LNCAP (cell line): ENCODE measurements around the gene SOS1.

Experiments used
- TF ChIP-seq, protein P1 (sequence below): fragments of 450-650 bp; IDR thresholded peaks from 2 replicates; pipeline ENCODE4 v1.5.1; 2017; ENCODE audit warnings: mild to moderate bottlenecking

SOS1 gene

DNA sequence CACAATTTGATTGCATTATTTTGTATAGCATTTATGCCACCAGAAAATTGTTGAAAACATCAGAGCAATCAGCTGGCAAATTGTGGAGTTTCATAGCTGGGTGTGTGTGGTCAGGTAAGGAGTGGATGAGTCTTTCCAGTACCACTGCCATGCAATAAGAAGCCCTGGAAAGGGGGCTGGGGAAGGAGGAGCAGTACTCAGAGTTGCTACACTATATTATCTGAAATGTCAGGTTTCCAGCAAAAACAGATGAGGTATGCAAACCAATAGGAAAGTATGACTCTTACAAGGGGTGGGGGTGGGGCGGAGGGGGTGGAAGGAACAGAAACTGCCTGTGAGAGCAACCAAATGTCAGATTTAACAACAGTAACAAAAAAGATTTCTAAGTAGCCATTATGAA is 112.2 kb downstream of the SOS1 start:
- TF ChIP-seq, protein P1, sequence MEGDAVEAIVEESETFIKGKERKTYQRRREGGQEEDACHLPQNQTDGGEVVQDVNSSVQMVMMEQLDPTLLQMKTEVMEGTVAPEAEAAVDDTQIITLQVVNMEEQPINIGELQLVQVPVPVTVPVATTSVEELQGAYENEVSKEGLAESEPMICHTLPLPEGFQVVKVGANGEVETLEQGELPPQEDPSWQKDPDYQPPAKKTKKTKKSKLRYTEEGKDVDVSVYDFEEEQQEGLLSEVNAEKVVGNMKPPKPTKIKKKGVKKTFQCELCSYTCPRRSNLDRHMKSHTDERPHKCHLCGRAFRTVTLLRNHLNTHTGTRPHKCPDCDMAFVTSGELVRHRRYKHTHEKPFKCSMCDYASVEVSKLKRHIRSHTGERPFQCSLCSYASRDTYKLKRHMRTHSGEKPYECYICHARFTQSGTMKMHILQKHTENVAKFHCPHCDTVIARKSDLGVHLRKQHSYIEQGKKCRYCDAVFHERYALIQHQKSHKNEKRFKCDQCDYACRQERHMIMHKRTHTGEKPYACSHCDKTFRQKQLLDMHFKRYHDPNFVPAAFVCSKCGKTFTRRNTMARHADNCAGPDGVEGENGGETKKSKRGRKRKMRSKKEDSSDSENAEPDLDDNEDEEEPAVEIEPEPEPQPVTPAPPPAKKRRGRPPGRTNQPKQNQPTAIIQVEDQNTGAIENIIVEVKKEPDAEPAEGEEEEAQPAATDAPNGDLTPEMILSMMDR = no peak

DNA sequence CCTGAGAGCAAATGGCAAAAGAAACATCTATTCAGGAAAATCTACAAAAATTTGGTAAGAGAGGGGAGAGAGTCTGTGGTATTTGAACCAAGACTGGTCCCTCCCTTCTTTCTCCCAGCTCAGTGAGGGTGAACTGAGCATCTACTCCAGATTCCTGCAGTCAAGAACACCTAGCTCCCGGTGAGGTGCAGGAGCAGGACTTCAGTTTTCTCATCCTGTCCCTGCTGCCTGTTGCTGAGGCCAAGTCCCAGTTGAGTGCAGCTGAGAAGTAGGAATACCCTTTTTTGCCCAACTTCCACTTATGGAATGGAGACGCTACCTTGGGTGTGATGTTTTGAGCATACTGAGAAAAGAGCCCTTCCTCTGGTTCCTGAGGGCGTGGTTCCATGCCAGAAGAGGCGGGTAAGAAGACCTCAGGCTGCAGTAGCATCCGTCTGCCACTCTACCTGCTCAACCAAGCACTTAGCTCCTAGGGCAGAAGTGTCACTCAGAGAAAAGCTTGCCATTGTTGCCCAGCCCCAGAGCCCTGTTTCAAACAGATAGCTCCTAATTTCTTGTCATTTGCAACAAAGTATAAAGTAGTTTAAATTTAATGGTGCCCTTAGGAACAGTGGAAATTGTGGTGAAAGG is 112.9 kb downstream of the SOS1 start:
- TF ChIP-seq, protein P1 = no peak

DNA sequence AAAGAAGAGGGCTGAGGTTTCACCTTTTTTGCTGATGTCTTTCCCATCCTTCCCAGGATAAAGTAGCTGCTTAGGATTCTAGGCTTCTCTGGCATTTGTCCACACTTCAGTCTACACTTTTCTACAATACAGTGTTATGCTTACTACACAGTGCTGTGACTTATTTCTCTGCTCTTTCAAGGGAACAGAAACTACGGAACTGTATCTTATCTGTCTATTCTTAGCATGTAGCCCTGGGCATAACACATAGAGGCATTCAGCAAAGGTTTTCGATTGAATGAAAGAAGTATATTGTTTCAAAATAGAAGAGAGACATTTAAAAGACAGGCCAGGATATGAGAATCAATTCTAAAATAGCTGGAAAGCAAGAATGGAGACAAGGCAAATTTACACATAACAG is 120.3 kb downstream of the SOS1 start:
- TF ChIP-seq, protein P1 = no peak

DNA sequence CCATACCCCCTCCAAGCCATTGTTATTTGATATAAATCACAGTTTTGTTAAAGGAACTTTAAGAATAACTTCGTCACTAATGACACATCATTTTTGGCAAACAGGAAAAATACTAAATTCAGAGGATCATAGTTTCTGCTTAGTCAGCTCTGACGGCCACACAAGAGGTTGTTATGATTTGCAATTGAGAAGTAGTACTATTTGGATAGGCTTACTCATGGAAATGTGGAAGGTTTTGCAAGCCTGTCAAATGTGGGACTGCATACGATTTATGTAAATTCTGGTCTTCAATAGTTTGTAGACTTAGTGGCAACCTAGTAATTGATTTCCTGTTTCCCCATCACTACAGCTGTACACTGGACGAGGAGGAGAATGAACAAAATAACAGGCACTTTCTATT is 123.1 kb downstream of the SOS1 start:
- TF ChIP-seq, protein P1 = no peak

DNA sequence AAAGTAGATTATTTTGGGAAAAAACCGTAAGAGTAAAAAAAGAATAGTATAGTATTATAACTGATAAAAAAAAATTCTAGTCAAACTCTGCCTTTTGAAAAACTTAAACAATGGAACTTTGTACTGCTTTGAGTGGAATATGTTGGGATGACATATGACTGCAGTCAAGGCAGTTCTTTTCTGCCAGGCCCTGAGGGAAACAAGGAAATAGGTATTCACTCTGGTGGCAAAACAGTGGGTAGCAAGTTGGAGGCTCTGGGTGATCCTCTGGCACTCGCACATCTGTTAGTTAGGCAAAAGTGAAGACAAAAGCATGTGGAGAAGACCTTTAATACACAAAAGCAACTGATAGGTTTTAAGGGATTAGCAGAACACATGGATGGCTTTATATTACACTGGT is 129.0 kb downstream of the SOS1 start:
- TF ChIP-seq, protein P1 = no peak

DNA sequence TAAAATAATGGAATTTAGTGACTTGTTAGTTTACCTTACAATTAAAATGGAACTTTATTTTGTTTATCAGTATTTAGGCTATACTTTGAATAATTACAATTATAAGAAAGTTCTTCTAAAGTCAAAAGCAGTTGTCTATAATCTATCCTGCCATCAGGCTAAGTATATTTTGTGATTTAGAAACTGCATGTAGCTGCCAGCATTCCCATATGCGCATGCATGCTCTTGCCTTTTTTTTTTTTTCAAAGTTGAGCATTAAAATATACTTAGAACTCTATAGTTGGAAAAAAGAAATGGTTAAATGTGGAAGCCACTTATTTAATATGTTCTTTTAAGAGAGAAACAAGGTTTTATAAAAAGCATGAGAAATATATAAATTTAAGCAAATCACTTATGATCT is 132.1 kb downstream of the SOS1 start:
- TF ChIP-seq, protein P1 = no peak

DNA sequence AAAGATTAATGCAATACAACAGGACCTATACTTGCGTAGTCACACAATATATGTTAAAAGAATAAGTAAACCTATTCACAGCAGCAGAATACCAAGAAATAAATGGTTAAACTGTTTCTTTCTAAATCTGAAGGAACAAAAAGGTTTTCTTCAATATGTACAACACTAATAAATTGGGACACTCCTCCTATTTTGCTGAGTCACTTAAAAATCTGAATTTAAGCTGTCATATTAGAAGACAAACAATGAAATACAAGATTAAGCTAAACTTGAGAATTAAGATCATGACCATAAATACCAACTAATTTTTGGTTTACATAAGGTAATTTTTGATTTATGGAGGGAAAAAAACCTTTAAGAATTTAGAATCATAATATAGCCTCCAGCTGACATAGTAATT is 138.4 kb downstream of the SOS1 start:
- TF ChIP-seq, protein P1 = no peak
